NB4 (cell line): Measurements from ENCODE around the gene NFIL3.

Experiments used
- DNase-seq: peaks from one replicate; pipeline ENCODE4 v3.0.0; 2010; ENCODE audit warnings: low read depth
- H3K4me3 ChIP-seq: one replicate; pipeline ENCODE4 v1.5.1; 2011; ENCODE audit warnings: mild to moderate bottlenecking, low read depth, low read length, moderate library complexity
- MYC ChIP-seq: IDR thresholded peaks from 2 replicates; pipeline ENCODE4 v1.6.1; 2011; ENCODE audit warnings: low read depth, low read length
- POLR2A ChIP-seq: IDR thresholded peaks from 2 replicates; pipeline ENCODE4 v1.6.1; 2011; ENCODE audit warnings: mild to moderate bottlenecking; ENCODE audit not compliant: insufficient read length; ENCODE audit errors: extremely low read depth
- TF ChIP-seq, protein P1 (sequence below): IDR thresholded peaks from one replicate; pipeline ENCODE4 v1.5.1; 2012; ENCODE audit warnings: low read depth, low read length
- TF ChIP-seq, protein P2 (sequence below): IDR thresholded peaks from 2 replicates; pipeline ENCODE4 v1.6.1; 2011; ENCODE audit warnings: low read depth, low read length

NFIL3 gene

GRCh38 chr9:91412941-91413340 lies 10.7 kb downstream of the NFIL3 start:
- no peak overlapping the region for H3K4me3 ChIP-seq
- no peak for DNase-seq
- TF ChIP-seq, protein P1, sequence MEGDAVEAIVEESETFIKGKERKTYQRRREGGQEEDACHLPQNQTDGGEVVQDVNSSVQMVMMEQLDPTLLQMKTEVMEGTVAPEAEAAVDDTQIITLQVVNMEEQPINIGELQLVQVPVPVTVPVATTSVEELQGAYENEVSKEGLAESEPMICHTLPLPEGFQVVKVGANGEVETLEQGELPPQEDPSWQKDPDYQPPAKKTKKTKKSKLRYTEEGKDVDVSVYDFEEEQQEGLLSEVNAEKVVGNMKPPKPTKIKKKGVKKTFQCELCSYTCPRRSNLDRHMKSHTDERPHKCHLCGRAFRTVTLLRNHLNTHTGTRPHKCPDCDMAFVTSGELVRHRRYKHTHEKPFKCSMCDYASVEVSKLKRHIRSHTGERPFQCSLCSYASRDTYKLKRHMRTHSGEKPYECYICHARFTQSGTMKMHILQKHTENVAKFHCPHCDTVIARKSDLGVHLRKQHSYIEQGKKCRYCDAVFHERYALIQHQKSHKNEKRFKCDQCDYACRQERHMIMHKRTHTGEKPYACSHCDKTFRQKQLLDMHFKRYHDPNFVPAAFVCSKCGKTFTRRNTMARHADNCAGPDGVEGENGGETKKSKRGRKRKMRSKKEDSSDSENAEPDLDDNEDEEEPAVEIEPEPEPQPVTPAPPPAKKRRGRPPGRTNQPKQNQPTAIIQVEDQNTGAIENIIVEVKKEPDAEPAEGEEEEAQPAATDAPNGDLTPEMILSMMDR = no peak
- TF ChIP-seq, protein P2, sequence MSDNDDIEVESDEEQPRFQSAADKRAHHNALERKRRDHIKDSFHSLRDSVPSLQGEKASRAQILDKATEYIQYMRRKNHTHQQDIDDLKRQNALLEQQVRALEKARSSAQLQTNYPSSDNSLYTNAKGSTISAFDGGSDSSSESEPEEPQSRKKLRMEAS = no peak
- no peak for TF ChIP-seq POLR2A
- TF ChIP-seq MYC = no peak

- peak; percentile 78 for DNase-seq
- H3K4me3 ChIP-seq = no peak overlapping the region
Measured at GRCh38 chr9:91411096-91411771, 12.4 kb downstream of the NFIL3 start.

DNA sequence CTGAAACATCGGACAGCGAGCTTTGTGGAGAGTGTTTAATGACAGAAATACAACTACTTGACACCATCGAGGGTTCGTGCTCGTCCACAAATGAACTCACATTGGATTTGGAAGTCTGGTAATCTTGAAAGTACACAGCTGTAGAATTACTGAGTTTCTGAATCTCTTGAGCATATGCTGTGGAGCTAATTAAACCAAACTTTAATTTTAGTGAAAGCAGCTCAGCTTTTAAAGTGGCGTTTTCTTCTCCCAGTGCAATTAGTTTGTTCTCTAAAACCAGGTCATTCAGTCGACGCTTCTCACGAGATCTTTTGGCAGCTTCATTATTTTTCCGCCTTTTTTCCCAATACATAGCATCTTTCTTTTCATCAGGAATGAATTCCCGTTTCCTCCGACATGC lies 13.5 kb downstream of the NFIL3 start:
- DNase-seq = no peak
- no peak for TF ChIP-seq MYC
- TF ChIP-seq, protein P1 = no peak
- no peak for TF ChIP-seq POLR2A
- TF ChIP-seq, protein P2 = no peak
- no peak overlapping the region for H3K4me3 ChIP-seq

More at GRCh38 chr9:91411096-91411771, 12.4 kb downstream of the NFIL3 start:
- TF ChIP-seq POLR2A (no peak), MYC (0 out of 2 replicates have a peak, but pooled peaks have one; percentile 31)
- TF ChIP-seq, protein P2 = peak; percentile 19; the same call in 1 of the 2 replicates

DNA sequence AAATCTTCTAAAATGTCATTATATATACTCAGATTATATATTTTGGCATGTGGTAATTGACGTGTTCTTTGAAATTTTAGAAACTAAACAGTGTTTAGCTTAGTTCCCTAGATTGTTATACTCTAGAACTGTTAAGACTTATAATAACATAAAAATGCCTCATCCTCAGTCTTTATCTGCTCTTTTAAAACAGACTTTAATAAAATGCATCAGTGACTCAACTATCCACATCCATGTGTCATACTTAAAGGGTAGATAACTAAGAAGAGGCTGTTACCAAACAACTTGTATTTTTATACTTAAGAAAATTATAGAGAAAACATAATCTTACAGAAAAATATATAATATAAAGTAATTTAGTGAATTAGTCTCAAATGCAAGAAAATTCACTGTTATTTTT lies 15.2 kb downstream of the NFIL3 start:
- TF ChIP-seq, protein P2 = no peak
- TF ChIP-seq, protein P1 = no peak
- TF ChIP-seq MYC (no peak), POLR2A (no peak)
- no peak for DNase-seq
- no peak overlapping the region for H3K4me3 ChIP-seq

DNA sequence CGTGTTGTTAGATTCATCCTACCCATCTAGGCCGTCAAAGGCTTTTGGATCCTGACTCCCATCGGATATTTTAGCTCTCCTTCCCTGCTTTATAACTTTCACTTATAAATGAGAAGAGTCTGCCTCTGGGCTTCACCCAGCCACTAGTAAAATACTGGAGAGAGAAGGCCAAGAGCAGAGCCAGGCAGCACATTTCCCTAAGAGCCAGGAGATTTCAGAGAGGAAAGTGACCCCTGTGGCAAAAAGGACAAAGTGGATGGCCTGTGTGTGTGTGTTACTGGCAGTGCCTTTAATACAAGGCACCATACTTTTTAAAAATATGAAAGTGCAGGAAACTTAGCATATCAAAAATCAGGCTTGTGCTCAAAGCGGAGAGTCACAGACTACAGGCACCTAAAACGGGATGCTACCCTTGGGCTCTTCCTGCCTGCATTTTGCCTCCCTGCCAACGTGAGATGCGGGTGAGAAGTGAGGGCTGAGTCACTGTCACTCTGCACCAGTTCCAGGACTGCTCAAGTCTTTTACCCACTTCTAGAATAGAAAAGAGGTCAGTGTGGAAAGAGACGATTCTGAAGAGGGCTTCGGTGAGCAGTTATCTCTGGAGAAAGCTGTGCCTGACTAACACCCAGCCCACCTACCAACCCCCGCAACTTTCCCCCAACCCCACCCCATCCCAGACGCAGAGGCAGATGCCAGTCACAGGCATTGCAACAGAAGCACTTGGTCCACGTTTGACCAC lies 15.9 kb downstream of the NFIL3 start:
- TF ChIP-seq, protein P1 = no peak
- no peak for TF ChIP-seq POLR2A
- TF ChIP-seq, protein P2 = no peak
- no peak for TF ChIP-seq MYC
- DNase-seq = peak; percentile 54

More for the DNA sequence above, 15.9 kb downstream of the NFIL3 start:
- no peak overlapping the region for H3K4me3 ChIP-seq
